GM18526 (cell line): ENCODE measurements around the gene NALCN.

Experiments used
- POLR2A ChIP-seq: IDR thresholded peaks from 3 replicates; pipeline ENCODE4 v1.6.1; 2011; ENCODE audit not compliant: insufficient read length; ENCODE audit errors: extremely low read depth

NALCN gene

DNA sequence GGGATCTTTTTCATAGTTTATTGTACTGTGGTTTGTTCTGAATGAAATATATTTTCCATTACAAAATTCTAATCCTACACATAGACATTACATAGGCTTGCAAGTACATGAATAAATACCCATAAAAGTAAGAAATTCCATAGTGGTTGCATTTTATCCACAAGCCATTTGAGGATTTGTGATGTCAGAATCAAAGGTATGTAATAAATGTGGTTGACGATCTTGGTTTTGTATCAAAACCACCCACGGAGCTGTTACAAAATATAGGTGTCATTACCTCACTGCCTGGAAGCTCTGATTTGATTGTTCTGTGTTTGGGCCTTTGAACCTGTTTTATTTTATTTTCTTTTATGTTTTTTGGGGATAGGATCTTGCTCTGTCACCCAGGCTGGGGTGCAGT is 125.1 kb downstream of the NALCN start:
- no peak for TF ChIP-seq POLR2A

DNA sequence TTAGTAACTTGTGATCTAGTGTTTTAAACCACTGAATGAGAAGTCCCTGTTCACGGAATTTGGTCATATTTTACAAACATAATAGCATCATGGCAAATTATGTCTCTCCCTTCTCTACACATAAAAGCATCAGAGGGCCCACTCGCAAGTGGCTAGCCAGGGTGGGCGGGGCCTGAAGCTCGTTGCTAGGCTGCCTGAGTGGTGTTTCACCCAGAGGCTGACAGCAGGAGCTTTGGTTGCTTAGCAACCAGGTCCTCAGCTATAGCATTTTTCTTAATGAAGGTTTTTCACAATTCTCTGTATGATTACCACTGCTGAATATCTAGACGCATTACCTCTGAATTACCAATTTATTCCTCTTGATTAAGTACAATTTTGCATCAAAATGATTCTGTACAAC is 126.5 kb downstream of the NALCN start:
- no peak for TF ChIP-seq POLR2A

DNA sequence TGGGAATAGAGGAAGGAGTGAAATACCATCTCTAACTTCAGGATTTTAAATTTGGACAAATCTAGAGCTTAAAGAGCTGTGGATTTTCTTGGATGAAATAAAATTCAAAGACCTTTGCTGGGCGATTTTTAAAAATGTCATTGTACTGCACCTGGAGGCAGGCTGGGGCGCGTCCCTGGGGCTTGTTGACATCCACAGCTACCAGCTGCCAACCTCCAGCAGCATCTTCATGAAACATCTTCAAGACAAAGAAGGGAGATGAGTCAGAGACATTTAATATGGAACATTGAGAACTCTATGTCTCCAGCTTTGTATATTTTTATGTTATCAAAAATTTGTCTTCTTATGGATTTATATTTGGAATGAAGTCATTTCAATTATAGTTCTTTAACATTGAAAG is 132.5 kb downstream of the NALCN start:
- TF ChIP-seq POLR2A = no peak

DNA sequence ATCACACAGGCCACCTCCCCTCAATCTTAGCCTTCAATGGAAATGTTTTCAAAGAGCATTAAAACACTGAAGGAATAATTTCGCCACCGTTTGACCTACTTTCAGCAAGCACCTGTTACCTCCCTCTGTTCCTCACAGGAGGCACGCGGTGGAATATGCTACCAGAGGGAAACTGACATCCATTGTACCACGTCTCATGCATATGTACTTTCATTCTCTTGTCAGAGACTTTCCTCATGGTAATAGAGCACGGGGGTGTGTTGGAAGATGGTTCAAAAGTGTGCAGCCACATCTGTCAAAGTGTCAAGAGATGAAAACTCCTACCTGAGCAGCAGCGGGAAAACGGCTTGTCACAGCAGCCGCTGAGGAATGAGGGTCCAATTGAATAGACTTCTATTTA is 143.4 kb downstream of the NALCN start:
- no peak for TF ChIP-seq POLR2A

DNA sequence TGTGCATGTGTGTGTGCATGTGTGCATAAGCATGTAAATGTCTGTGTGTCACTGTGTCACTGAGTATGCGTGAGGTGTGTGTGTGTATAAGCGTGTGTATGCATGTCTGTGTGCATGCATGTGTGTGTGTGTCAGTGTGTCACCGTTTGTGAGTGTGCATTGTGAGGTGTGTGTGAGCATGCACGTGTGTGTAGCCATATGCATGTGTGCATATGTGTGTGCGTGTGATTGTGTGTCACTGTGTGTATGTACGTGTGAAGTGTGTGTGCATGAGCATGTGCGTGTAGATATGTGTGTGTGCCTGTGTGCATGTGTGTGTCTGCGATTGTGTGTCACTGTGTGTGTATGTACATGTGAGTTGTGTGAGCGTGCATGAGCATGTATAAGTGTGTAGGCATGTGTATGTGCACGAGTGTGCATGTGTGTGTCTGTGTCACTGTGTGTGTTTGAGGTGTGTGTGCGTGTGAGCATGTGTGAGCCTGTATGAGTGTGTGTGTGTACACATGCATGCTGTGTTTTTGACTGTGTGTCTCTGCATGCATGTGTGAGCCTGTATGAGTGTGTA is 144.5 kb downstream of the NALCN start:
- TF ChIP-seq POLR2A = no peak

DNA sequence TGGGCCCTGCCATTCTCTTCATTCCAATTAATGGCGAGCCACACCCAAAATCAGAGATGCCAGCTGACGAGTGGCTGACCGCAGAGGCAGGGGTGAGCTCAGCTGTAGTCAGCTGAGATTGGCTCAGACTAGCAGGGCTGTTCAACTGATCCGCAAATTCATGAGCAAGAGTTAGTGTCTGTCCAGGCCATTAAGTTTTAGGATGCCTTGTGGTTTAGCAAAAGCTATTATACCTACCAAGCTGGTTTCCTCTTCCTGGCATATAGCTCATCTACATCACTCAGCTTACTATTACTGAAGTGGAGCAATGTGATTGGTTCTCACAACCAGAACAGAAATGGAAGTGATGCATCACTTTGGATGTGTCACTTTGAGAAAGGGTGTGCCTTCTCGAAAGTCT is 148.7 kb downstream of the NALCN start:
- TF ChIP-seq POLR2A = no peak

DNA sequence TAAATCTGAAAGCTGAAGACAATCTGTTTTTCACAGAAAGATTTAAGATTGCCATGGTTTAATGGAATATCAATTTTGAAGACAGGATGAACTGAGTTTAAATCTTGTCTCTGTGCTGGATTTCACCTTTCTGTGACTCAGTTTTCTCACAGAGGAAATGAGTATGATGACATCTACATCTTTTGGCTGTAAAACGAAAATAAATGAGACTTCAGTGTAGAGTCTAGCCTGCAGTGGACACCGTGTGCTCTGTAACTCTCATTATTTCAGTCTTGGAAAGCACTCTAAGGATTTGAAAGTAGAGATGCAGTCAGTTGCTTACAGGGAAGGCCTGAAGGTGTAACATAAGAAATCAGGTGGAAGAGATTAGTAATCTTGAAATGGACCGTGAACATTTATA is 150.4 kb downstream of the NALCN start:
- TF ChIP-seq POLR2A = no peak

DNA sequence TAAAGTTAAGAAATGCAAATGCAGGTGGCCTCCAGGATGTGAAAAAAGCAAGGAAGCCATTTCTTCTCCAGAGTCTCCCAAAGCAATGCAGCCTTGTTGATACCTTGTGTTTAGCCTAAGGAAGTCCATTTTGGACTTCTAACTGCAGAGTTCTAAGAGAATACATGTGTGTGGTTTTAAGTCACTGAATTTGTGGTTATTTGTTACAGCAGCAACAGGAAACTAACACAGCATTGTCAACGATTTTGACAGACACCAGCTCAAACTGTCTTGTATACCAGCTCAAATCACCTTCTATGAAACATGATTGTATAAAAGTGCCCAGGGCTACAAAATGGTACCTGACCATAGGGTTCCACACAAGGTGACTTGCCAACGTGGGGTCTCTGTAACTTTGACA is 151.4 kb downstream of the NALCN start:
- TF ChIP-seq POLR2A = no peak

DNA sequence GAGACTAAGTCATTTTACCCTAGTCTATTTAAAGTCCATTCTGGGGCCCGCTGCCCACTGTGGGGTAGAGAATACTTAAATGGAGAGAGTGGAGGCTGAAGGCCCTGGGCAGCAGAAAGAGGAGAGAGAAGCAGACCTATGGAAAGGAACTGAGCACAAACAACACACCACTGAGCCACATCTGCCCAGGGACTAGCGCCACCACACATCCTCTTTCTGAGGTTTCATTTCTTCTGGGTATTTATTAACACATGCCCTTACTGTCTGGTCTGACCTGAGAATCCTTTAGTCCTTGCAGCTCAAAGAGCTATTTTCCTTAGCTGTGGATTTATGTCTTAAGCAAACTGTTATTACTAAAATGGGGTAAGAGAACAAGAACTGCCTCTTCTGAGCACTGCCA is 154.0 kb downstream of the NALCN start:
- no peak for TF ChIP-seq POLR2A

DNA sequence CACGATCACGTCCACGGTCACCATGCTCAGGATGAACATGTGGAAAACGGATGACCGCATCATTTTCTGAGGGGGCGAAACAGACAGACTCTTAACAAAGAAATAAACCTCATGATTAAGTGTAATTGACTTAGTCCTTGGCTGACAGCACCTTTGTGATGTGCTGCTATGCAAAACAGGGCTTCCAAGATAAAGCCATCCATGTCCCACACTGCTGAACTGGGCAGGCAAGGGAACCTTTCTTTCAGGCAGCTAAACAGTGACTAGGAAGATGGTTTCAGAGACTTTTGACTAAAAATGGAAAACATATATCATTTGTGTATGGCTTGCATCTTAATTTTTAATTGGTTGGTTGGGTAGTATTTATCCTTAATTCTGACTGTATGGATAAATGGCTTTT is 157.8 kb downstream of the NALCN start:
- TF ChIP-seq POLR2A = no peak

DNA sequence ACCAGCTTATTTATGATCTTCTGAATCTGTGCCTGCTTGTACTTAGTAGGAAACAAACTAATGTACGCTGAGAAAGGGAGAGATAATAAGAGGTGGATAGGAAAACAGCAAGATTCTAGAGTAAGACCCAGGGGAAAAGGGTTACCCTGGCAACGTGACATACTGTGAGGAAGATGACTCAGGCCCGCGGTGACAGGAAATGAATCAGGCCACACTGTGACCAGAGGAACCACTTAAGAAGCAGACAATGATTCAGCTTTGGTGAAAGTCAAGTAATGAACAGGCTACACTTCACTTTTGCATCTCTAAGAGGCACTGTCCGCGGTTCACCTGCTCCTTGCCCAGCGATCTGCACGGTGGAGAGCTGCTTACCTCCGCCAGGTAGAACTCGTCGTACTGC is 158.2 kb downstream of the NALCN start:
- no peak for TF ChIP-seq POLR2A

DNA sequence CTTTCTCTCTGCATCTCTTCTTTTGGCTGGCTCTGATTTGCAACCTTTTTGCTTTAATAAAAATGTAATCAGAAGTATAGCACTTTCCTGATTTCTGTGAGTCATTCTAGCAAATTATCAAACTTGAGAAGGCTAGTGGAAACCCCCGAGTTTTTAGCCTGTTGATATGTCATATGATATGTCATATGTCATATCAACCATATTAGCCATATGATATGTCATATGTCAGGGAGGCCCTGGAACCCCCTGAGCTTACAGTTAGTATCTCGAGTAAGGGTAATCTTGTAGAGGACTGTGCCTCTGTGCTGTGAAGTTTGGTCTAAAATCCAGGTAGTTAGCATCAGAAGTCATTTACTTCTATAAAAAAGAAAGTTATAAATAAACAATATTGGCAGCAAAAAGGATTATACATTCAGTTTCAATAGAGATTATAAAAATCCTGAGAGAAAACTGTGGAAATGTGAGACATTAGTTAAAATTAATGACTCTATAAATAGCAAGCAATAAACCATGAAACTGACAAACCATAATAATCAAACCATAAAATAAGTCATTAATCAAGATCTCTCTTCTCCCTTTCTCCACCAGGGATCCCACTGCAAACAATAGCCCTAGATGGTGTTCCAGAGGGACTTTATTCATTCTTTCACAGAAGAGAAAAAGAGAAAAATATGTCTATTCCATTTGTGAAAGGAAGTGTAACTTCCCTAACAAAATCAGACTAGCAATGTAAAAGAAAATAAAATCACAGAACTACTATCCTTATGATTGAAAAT is 167.4 kb downstream of the NALCN start:
- no peak for TF ChIP-seq POLR2A

DNA sequence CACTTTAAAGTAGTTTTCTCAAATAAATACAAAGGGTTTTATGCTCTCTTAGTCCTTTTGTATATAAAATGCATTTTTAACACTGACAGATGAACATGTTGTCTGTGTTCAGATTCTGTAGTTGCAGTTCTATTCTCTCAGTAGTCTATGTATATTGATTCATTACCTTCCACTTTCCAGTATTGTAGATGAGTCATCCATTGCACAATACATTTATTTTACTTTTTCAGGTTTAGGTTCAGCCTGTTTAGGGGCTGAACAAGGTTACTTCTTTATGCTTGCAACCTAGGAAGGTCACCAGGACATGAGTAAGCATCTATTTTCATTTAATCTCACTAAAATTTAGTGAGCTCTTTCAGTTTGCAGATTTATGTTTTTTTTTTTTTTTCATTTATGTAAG is 173.6 kb downstream of the NALCN start:
- no peak for TF ChIP-seq POLR2A

DNA sequence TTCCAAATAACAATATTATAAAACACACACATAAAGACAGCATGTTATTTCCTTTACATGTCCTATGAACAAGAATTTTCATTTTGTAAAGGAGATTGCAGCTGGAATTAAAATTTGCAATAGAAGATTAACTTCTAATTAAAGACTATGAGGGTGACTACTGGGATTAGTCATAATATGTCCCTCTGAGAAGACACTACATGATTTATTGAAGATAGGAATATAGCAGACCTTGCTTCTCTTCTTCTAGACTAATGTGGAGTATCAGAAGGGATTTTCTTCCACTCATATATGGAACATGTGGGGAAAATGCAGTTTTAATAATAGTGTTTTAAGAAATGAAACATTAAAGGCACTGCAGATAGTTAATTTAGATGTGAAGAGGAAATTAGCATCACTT is 177.8 kb downstream of the NALCN start:
- no peak for TF ChIP-seq POLR2A

DNA sequence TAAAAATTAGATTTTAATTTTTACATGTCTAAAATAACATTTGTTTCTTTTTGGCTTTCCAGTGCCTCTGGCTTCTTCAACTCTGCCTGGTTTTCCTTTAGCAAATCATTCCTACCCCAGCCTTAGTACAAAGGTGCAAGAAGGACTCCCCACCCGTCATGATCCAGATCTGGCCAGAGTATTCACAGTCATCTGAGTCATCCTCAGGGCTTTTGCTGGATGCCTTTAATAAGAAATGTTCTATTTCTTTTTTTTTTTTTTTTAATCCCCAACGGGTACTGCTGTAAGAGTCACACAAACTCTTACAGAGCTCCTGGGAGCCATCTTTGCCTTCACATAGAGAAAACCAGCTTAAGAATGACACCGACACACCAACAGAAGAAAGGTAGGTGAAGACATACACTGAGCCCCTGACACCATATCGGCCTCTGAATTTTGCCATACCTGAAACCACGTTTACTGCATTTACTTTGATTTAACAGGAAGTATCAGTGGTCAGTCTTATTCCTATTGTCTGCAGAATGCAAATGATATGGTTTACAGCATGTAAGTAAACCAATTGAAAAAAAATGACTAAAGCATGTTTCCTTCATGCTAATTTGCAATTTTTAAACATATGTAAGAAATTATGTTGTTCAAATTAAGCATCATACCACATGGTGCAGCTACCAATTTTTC is 184.4 kb downstream of the NALCN start:
- no peak for TF ChIP-seq POLR2A

DNA sequence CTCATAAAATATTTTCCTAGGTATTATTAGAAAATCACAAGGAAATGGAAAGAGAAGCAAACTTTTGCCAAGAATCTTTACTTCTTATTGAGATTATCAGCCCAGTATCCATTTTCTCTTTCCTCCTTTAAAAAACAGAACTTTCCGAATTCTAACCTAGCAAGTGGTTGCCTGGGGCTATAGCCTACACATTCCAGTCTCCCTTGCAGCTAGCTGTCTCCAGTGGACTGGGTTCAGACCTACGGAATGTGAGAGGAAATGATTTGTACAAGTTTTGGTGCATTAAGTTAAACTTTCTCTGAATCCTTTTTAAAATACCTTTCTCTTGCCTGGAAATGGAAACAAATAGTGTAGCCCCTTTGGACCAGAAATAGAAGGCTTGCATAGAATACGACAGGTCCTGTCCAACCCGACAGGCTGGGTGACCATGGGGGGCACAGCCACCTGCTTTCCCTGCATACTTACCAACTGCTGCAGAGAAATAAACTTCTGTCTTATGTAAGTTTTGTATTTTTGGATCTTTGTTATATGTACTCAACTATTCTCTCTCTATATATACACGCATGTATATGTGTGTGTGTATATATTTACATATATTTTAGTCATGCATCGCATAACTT is 185.9 kb downstream of the NALCN start:
- TF ChIP-seq POLR2A = no peak

DNA sequence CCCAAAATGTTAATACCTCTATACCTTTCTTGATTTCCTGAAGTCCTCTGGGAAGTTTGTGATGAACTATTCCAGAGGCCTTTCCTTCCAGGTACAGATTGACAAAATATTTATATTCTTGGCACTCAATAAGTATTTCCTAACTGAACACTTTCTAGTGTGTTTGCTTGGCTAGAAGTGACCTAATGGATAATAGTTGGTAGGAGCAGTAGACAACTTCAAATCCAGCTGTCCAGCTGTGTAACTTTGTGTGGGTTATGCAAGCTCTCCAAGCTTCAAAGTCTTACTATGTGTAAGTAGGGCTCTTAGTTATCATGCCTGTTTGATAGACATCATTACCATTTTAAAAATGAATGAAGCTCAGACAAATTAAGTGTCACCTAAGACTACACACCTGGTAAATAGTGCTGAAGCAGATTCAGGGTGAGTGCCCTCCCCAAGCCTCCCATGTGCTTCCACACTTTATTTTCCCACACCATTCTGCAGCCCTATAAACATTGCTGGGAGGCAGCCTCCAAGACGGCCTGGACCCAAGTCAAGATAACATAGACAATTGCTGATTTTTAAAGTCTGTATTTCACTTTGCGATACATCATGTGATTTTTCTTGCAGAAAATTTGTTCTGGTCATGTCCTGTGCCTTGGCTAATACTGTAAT is 196.6 kb downstream of the NALCN start:
- no peak for TF ChIP-seq POLR2A
